ENCODE results near the gene PTPRD. TPM values are rescaled to one million over a fixed set of nuclear protein-coding genes. Genes with fewer than 3 reads are reported as not detected.

The PTPRD gene
- total RNA-seq, 1 donor from 2014 or later, result 6.9 TPM

- H3K4me1 ChIP-seq, result no peaks in the 10 kb centered on the region
- no peak overlapping the region for H3K27ac ChIP-seq
- H3K27me3 ChIP-seq, result no peaks in the 10 kb centered on the region
- no peak overlapping the region for H3K4me3 ChIP-seq
- DNase-seq (ENCODE audit: low spot score in 2 of 2), result no peak
- no peak for TF ChIP-seq CTCF (IDR thresholded peaks at IDR 0.05)
- no peaks in the 10 kb centered on the region for H3K36me3 ChIP-seq
- intact Hi-C loops (cut with DNase I), result no loop called here
- peaks cover 0 to 3% of the 10 kb centered on the region in 2 donors for H3K9me3 ChIP-seq
Observed at GRCh38 chr9:9919174-9919775, 693.5 kb downstream of the PTPRD start.

DNA sequence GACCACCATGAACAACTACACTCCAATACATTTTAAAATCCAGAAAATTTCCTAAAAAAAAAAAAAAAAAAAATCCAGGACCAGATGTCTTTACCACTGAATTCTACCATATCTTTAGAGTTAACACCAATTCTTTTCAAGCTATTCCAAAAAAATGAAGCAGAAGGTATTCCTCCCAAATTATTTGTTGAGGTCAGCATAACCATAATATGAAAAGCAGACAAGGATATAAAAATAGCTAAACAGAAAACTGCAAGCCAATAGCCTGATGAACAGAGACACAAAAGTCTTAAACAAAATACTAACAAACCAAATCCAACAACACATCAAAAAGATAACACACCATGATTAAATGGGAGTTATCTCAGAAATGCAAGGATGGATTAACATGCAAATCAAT is 695.4 kb downstream of the PTPRD start:
- no peak for DNase-seq (ENCODE audit: low spot score in 2 of 2)
- no peak overlapping the region for H3K27ac ChIP-seq
- H3K36me3 ChIP-seq, result no peaks in the 10 kb centered on the region
- TF ChIP-seq CTCF (IDR thresholded peaks at IDR 0.05), result no peak
- no peaks in the 10 kb centered on the region for H3K4me1 ChIP-seq
- H3K9me3 ChIP-seq, result peaks cover 0 to 3% of the 10 kb centered on the region in 2 donors
- no peaks in the 10 kb centered on the region for H3K27me3 ChIP-seq
- intact Hi-C loops (cut with DNase I), result no loop called here
- H3K4me3 ChIP-seq, result no peak overlapping the region

- H3K9me3 ChIP-seq, result peaks cover 0 to 3% of the 10 kb centered on the region in 2 donors
- no peak overlapping the region for H3K27ac ChIP-seq
- intact Hi-C loops (cut with DNase I), result no loop called here
Observed at GRCh38 chr9:9914174-9914573, 698.6 kb downstream of the PTPRD start.

DNA sequence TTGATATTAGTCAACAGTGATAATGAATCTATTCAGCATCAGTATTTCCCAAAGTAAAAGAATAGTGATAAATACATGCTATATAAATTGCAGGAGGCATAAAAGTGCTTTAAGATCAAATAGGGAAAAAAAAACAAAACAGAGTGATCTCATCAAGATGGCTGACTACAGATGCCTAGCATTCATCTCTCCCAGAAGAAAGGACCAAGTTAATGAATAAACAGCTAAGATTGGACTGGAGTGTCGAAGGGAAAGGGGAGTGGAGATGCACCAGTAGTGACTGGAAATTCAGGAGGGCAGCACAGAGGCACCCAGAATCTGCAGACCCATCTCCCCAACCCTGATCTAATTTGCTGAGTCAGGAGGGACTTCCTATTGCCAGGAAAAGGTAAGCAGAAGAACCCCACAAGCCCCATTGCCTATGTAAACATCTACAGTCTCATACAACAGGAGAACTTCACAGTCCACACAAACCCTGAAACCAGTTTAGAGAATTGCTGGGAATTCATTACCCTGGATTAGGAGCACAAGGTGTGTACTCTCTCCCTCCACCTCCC is 699.4 kb downstream of the PTPRD start:
- no peak overlapping the region for H3K27ac ChIP-seq
- intact Hi-C loops (cut with DNase I), result no loop called here
- H3K4me3 ChIP-seq, result no peak overlapping the region
- no peaks in the 10 kb centered on the region for H3K36me3 ChIP-seq
- H3K9me3 ChIP-seq, result peaks cover 0 to 3% of the 10 kb centered on the region in 2 donors
- DNase-seq (ENCODE audit: low spot score in 2 of 2), result no peak
- no peaks in the 10 kb centered on the region for H3K27me3 ChIP-seq
- TF ChIP-seq CTCF (IDR thresholded peaks at IDR 0.05), result no peak
- H3K4me1 ChIP-seq, result no peaks in the 10 kb centered on the region

More at GRCh38 chr9:9914174-9914573, 698.6 kb downstream of the PTPRD start:
- no peak overlapping the region for H3K4me3 ChIP-seq
- no peak for DNase-seq (ENCODE audit: low spot score in 2 of 2)
- TF ChIP-seq CTCF (IDR thresholded peaks at IDR 0.05), result no peak
- no peaks in the 10 kb centered on the region for H3K27me3 ChIP-seq
- H3K4me1 ChIP-seq, result no peaks in the 10 kb centered on the region
- no peaks in the 10 kb centered on the region for H3K36me3 ChIP-seq

DNA sequence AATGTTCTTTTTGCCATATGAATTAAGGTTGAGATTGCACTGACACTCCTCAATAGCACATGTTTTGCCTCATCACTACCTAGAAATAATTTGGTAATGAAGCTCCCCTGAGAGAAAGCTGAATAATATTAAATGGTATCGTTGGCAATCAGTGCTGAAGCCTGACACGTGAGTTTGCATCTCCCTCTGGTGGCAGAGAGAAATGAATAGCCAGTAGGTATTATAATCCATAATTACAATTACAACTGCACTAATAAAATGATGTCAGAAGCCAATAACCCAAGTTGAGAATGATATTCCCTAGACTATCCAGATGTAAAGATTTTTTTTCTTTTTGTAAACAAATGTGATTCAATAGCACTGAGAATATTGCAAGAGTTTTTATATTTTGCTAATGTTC is 700.3 kb downstream of the PTPRD start:
- Histone ChIP-seq H3K4me1 (no peaks in the 10 kb centered on the region), H3K27me3 (no peaks in the 10 kb centered on the region), H3K4me3 (no peak overlapping the region), H3K27ac (no peak overlapping the region), H3K36me3 (no peaks in the 10 kb centered on the region), H3K9me3 (peaks cover 0 to 3% of the 10 kb centered on the region in 2 donors)
- intact Hi-C loops (cut with DNase I), result no loop called here
- DNase-seq (ENCODE audit: low spot score in 2 of 2), result no peak
- no peak for TF ChIP-seq CTCF (IDR thresholded peaks at IDR 0.05)
